ENCODE results near the gene ADARB1.

ADARB1 gene

DNA sequence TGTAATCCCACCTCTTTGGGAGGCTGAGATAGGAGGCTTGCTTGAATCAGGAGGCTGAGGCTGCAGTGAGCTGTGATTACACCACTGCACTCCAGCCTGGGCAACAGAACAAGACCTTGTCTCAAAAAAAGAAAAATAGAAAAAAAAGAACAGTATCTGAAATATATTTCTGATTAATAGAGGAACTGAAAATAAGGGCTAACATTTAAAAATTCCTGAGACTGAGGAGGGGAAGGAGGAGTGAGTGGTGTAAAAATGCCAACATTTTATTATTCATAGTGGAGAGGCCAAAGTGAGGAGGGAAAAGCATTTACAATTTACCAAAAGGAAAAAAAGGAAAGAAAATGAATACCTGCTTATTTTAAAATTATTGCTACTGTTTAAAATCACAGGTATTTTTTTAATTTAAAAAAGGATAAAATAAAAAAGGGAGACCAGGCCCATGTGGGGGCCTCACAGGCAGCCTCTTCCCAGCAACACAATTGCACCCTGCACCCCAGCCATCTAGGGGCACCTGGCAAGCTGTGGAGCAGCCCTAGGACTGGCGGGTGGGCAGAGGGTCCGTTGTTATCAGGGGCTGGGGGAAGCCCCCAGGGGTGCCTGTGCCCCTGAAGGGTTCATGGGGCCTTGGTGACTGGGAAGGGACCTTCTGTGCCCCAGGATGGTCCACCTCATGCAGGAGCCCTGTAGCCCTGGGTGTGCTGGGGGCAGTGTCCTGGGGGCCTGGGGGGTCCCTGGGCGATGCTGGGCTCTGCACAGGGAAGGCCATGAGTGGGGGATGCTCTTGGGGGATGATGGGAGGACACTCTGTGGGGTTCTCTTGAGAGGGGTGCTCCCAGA, 34.8 kb upstream of the ADARB1 start:
- DNase-seq = no peak

DNA sequence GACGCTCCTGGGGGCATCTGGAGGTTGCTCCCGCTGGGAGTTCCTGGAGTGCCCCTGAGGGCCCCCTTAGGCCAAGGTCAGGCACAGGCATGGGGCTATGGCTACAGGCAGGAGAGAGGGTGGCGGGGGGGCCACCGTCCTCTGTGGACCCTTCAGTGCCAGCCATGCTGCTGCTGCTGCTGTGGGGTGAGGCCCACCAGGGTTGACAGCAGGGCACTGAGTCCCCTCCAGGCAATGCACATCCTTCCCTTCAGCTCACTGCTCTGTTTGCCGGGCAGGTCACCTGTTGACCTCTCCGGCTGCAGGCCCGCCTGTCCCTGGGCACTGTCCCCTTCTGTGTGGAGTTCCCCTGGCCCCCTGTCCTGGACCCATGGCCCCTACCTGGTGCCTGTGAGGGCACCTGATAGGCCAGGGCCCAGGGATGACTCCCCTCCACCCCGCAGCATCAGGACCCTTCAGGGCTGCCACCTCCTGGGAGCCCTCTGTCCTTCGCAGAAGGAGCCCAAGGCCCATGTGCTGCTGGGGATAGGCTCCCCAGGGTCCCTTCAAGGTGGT, 34.1 kb upstream of the ADARB1 start:
- DNase-seq = no peak

DNA sequence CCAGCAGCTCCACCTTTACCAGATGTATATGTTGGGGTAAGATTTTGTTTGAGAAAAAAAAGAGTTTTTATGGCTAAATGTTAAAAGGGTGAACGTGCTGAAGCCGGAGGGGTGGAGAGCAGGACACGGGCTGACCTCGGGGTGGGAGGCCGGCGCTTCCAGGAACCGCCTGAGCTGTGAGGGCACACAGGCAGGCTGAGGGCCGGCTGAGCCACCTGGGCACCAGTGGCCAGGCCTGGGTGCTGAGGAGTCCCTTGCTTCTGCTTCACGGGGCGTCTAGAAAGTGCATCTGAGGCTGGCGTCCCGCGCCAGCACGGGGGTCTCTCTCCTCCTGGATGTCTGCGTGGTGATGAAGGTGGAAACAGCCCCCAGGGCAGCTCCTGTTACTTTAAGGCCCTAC, 33.6 kb upstream of the ADARB1 start:
- DNase-seq = no peak

DNA sequence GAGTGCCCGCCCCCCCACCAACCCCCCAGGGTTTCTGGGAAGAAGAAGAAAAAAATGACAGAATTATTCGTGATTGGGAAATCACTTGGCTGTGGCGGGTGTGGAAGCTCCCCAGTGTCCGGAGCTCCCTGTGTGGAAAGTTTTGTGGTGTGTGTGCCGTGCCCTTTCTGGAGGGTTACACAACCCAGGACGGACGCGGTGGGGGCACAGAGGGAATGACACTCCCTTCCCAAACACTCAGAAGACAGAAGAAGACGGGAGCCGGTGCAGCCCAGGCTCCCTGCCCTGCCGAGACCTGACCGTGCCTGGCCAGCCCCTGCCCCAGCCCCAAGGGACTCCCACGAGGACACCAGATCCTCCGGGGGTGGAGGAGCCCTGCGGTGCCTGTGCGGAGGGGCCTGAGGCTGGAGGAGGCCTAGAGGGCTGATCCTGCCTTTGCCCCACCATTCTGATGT, 33.0 kb upstream of the ADARB1 start:
- DNase-seq = no peak

DNA sequence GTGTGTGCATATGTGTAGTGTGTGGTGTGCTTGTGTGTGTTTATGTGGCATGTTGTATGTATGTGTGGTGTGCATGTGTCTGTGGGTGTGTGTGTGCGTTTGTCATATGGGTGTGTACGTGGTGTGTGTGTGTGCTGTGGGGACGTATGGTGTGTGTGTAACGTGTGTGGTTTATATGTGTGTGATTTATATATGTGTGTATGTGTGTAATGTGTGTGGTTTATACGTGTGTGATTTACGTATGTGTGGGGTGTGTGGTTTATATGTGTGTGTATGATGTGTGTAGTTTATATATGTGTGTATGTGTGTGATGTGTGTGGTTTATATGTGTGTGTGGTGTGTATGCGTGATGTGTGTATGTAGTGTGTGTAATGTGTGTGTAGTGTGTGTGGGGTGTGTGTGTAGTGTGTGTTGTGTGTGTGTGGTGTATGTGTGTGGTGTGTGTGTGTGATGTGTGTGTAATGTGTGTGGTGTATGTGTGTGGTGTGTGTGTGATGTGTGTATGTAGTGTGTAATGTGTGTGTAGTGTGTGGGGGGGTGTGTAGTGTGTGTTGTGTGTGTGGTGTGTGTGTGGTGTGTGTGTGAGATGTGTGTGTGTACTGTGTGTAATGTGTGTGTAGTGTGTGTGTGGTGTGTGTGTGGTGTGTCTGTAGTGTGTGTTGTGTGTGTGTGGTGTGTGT, 32.3 kb upstream of the ADARB1 start:
- no peak for DNase-seq

DNA sequence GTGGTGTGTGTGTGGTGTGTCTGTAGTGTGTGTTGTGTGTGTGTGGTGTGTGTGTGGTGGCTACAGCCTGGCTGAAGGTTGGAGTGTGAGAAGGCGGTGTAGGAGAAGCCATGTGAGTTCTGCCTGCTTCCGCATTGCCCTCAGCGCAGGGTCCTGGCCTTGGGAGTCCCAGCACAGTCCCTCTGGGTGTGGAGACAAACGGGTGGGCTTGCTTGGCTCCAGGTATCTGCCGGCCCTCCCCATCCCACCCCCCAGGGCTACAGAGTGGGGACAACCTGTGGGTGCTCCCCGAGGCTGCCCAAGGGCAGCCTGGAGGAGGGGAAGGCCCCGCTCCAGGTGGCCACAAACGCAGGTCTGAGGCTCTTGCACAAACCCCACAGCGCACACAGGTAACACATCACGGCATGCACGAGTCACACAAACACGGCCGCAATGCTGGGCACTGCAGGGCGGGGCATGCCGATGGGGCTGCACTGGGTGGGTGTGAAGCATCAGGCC, 31.7 kb upstream of the ADARB1 start:
- DNase-seq = no peak

DNA sequence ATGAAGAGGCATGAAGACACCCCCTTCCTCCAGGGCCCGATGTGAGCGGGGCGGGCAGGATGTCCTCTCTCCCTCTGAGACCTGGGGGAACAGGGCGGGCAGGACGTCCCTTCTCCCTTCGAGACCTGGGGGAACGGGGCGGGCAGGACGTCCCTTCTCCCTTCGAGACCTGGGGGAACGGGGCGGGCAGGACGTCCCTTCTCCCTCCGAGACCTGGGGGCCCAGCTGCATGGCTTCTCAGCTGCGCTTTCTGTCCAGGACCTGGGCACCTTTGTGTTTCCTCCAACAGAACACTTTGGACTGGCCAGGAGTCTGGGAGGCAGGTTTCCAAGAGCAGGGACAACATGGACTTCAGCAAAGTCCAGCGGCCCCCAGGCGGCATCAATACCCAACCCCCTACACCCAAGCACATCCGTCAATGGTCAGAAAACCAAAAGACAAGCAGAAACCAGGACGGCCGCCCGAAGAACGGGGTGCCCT, 30.8 kb upstream of the ADARB1 start:
- DNase-seq = no peak

DNA sequence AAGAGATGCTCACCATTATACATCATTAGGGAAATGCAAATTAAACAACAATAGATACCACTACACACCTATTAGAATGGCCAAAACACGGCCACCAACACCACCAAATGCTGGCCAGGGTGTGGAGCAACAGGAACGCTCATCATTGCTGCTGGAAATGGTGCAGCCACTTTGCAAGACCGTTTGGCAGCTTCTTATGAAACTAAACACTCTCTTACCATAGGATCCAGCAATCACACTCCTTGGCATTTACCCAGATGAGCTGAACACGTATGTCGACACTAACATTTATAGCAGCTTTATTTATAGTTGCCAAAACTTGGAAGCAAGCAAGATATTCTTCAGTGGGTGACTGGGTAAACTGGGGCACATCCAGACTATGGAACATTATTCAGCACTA, 28.9 kb upstream of the ADARB1 start:
- DNase-seq = no peak

DNA sequence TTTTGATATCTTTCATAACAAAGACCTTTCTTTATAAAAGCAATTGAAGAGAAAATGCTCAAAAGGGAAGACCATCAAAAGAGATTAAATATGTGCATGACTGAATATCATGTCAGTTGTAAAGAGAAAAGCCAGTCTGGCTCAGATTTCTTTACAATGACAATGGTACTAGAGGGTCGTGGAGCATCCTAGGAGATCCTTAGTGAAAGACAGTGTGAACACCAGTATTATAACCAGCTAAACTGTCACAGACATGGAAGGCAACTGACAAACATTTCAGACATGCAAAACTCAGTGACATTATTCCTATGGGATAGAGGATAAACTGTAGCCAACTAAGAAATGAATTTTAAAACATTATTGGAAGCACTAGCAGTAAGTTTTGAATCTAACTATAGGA, 27.1 kb upstream of the ADARB1 start:
- no peak for DNase-seq

DNA sequence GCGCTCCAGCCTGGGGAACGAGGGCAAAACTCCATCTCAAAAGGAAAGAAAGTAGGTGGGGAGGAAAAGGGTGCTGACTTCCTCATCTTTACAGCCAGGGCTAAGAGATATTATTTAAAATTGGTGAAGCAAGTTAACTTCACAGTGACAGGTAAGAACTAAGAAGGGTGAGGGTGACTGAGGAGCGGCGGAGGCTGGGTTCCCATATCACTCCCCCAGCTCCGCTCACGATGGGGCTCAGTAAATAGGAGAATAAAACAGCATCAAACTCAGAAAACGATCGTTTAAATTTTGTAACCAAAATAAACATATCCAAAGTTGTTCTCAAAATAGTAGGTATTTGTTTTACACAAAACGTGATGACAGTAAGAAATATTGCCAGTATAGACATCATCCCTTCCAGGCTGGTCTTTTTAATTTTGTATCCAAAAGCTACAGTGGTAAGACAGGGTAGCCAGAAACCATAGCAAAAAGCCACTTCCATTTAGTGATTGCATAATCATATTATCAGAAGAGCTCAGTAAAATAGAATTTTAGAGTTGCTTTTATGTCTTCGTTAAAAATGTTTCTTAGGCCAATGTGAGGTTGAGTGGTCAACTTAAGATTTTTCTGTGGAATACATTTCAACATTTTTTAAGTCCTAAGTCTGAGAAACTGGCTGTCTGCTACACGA, 26.2 kb upstream of the ADARB1 start:
- DNase-seq = no peak

DNA sequence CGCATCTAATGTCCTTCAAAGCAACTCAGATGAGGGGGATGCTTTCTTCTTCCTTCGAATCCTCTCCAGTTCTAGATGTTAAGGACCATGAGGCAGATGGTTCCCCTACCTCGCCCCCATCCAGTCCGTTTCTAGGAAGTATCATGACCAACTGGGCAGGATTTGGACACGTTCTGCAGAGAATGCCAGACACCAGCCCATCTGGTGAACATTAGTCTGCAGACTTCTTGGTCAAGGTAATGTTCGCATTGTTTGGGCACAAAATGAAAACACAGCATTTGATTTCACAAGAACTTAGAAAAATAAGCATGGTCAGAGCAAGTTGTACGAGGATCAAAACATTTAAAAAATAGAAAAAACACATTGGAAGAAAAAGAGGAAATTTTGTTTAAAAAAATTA, 25.4 kb upstream of the ADARB1 start:
- no peak for DNase-seq

DNA sequence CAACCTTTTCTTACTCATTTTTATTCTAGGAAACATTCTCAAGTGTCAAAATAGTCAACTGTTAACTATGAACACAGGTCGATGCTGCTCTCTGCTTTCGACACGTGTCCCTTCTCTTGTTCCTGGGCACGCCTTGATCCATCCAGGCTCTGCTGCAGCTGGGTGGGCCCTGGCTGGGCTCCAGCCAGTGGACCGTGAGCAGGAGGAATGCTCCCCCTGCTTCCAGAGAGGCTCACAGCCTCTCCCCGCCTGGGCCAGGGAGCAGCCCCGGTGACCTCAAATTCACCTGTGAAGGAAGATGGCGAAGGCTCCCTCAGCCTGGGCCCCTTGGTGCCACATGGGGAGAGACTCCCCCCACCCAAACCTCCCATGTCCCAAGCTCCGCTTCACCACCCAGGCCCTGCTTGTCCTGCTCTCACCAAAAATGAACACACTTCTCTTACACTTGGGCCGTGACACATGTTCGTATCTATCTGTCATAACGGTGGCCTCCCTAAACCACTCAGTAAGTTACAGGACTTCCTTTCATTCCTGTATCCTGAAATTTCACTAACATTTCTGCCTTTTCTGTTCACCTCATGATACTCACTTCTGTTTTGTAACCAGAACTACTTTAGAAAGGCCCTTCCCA, 24.6 kb upstream of the ADARB1 start:
- no peak for DNase-seq

DNA sequence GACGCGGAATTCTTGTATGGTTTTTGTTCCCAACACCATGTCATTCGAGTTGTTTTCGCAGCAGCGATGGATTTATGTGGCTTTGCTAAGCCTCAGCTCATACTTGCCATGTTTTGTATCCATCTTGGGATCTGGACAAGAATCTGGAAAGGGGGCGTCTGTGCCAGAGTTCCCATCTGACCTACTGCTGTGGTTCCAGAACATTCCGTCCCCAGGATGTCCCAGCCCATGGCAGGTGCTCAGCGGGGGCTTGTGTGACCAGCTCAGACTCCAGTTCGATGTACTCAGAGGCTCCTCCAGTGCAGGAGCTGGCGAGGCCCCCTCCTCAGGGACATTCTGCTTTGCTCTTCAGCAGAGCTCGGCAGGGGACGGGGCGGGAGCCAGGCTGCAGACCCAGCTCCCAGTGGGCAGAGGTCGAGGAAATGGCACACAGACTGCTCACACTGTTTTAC, 24.0 kb upstream of the ADARB1 start:
- DNase-seq = no peak

DNA sequence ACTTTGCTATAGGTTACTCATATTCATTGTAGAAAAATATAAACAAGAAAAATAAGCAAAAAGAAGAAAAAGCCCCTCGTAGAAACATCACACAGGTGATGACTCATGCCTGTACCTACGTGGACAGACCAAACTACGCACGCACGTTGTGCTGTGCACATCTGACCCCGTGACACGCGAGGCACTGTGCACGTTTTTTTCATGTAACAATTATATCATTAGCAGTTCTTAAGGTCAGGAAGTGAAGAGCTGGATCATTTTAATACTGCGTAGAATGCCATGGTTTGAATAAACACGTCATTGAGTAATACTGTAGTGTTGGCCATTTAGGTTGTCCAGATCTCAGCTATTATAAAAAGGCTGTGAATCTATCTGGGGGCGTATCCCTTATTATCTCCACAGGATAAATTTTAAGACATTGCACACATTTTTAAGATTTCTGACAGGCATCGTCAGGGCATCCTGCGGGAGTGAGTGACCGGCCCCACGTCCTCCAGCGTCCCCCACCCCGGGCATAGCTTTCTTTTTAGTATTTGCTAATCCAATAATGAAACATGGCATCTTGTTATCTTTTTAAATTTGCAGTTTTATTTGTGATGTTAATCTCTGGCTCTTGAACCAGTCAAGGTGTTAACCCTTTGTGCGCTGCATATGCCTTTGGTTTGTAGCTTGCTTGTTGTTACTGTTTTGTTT, 23.4 kb upstream of the ADARB1 start:
- no peak for DNase-seq

DNA sequence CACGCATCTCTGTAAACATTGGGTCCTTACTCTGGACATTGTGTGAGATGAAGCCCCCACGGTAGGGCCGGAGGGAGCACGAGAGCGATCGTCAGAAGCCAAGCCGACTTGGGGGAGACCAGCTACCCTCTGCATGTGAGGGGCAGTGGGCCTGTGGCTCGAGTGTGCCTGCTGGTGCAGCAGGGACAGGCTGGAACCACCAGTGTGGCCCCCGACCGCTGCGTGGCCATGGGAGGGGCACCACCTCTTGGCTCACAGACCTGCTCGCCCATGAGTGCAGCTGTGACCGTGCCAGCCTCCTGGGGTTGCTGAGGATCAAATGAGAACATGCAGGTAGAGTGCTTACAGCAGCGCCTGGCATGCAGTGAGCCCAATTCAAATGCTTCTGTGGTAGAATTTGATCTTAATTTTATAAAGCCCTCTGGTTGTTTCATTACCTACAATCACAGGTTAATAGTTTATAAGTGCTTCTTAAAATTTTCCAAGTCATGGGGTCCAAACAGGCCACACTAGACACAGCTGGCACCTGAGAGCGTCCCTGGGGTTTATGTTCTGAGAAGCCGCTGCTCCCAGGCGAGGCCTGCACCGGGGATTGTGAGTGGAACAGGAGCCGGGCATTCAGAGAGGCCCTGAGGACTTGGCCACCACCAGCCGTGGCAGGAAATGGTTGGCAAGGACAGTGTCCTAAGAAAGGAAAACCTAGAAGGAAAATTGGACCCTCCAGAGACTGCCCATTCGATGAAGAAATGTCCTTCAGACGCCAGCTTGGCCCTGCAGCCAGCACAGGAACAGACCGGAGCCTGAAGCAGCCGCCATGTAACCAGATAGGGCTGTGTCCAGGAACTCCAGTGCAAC, 22.6 kb upstream of the ADARB1 start:
- no peak for DNase-seq

DNA sequence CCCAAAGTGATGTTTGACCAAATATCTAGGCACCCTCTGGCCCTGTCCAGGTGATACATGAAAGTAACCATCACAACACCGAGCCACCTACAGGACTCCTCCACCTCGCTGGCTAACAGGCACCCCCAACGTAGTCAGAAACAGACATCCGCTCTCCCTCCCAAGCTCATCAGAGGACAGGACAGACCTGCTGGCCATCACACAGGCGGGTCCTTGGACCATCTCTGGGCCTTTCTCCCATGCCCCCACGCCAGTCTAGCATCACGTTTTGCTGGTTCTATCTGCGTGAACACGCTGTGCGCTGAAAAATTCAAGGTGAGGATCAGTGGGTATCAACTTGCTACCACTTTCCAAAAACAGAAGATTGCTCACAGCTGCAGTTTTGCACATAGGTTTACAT, 21.4 kb upstream of the ADARB1 start:
- no peak for DNase-seq

DNA sequence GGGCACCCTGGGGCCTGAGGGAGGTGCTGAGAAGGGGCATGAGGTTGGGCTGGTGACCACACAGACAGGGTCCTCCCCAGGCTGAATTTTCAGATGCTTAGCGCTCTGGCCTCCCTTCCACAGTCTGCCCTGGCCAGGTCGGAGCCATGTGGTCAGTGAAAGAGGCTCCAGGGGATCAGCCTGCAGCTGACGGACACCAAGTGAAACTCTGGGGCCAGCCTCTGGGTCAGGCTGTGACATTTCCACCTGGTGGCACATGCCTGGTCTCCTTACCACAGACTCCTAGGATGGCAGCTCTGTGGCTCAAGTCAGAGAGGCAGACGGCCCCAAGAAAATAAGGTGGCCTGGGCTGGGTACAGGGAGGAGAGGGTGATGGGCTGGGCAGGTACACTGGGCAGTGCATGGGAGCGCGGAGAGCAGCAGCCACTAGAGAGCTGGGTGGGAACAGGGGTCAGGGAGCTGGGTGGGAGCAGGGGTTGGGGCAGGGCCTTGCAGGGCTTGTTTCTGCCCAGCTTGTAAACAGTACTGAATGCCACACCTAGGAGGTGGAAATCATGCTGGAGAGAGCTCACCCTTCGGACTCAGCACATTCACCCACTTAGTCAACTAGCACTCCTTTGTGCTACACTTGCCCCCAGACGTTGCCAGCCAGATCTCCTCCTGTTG, 20.7 kb upstream of the ADARB1 start:
- no peak for DNase-seq

DNA sequence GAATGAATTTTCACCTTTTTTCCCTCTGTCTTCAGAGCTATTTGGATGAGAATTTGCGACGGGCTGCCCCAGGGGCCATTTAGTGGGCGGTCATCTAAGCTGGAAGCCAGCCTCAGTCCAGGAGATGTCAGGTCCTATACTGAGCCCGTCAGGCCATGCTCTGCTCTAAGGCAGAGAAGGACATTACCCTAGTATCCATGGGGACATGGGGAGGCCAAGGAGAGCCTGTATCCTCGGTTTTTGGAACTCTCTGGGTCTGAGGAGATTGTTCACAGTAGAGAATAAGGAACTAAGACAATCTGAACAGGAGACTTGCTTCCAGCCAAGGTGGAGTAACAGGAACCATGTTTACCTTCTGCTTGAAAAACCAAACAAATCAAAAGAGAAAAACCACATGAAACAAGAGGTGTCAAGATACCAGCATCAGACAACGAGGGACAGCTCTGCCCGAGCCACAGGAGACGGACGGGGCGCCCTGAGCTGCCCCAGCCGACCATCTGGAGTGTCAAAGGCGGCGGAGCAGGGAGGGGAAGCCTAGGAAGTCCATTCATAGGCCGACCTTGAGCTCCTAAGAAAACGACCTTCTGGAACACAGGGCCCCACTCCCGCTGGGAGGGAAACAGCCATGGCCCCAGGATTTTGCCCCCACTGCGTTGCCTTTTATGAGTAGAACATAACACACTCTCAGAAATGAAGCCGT, 20.0 kb upstream of the ADARB1 start:
- DNase-seq = no peak

DNA sequence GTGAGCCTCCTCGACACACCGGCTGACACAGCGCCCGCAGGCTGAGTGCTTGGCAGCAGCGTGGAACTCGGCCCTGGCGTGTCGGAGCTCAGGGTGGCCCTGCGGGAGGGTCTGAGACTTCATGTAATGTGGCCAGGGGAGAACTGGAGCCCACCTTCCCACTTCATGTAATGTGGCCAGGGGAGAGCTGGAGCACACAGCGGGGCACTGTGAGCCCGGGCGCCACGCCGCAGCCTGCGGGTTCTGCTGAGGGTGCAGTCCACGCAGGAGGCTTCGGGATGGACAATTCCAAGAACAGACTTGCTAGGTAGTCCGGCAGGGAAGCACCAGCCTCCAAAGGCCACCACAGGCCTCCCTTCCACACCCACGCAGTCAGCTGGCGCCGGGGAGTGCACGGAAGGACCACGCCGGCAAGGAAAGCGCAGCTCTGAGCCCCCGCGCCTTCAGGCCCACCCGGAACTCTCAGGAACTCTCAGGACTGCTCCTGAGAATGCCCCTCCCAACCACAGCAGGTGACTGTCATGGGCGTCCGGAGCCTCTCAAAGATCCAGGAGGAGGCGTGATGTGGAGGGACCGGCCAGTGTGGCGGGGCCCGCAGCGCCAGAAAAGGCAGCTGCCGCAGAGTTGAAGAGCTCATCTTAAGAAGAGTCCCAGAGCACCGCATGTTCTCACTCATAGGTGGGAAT, 19.3 kb upstream of the ADARB1 start:
- DNase-seq = no peak
